Neuron (in vitro differentiated cells): ENCODE data around the gene RPRD1B.

Experiments
- H2AFZ ChIP-seq: one replicate; pipeline ENCODE4 v1.6.1; 2013; ENCODE audit warnings: low read depth, mild to moderate bottlenecking, inconsistent platforms, low read length, moderate library complexity
- H3K27me3 ChIP-seq: one replicate; pipeline ENCODE4 v1.6.1; 2013; ENCODE audit warnings: low read length; ENCODE audit not compliant: insufficient read depth
- H3K36me3 ChIP-seq: one replicate; pipeline ENCODE4 v1.6.1; 2013; ENCODE audit warnings: low read length; ENCODE audit not compliant: insufficient read depth
- H3K4me1 ChIP-seq: one replicate; pipeline ENCODE4 v1.6.1; 2013; ENCODE audit warnings: low read length; ENCODE audit not compliant: insufficient read depth
- H3K4me3 ChIP-seq: 2 replicates; pipeline ENCODE4 v1.5.1; 2013; ENCODE audit warnings: mild to moderate bottlenecking, low read length, moderate library complexity
- H3K9me3 ChIP-seq: one replicate; pipeline ENCODE4 v1.6.1; 2013; ENCODE audit warnings: low read length

Gene RPRD1B

GRCh38 chr20:38117635-38118034, 84.1 kb downstream of the RPRD1B start:
- H3K4me1 ChIP-seq = no peaks in the 10 kb centered on the region
- H2AFZ ChIP-seq = no peak overlapping the region
- H3K27me3 ChIP-seq = no peaks in the 10 kb centered on the region
- H3K9me3 ChIP-seq = no peaks in the 10 kb centered on the region
- H3K36me3 ChIP-seq = no peaks in the 10 kb centered on the region
- H3K4me3 ChIP-seq = no peak overlapping the region

DNA sequence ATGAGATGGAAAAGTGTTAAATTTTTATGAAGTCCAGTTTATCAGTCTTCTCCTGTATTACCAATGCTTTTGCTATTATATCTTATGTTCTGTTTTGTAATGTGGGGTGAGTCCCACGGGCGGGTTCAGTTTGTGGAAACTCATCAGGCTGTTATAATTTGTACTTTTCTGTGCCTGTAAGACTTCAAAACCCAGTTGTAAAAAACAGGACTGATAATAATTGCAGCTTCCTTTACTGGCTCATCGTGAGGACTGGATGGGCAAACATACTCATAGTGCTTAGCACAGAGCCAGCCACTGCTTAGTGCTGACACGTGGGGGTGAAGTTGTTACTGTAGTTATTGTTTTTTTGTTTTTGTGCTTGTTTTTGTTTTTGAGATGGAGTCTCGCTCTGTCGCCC, 85.9 kb downstream of the RPRD1B start:
- no peaks in the 10 kb centered on the region for H3K36me3 ChIP-seq
- H3K9me3 ChIP-seq = no peaks in the 10 kb centered on the region
- H3K27me3 ChIP-seq = no peaks in the 10 kb centered on the region
- H3K4me3 ChIP-seq = no peak overlapping the region
- no peaks in the 10 kb centered on the region for H3K4me1 ChIP-seq
- no peak overlapping the region for H2AFZ ChIP-seq

DNA sequence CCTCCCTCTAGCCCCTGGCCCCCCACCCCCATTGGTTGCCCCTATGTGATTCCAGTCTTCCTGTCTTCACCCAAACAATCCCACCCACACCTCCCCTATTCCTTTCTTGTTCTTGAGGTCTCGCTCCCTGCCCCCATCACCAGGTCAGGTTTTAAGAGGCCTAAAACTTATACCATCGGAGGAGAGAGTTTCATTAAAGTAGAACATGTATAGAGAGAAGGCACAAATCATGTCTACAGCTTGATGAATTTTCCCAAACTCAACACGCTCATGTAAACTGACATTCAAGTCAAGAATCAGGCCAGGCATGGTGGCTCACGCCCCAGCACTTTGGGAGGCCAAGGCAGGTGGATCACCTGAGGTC, 87.1 kb downstream of the RPRD1B start:
- Histone ChIP-seq H3K4me3 (no peak overlapping the region), H3K4me1 (no peaks in the 10 kb centered on the region), H3K36me3 (no peaks in the 10 kb centered on the region), H3K9me3 (no peaks in the 10 kb centered on the region), H2AFZ (no peak overlapping the region), H3K27me3 (no peaks in the 10 kb centered on the region)

- no peak overlapping the region for H3K4me3 ChIP-seq
- H3K36me3 ChIP-seq = no peaks in the 10 kb centered on the region
- no peaks in the 10 kb centered on the region for H3K27me3 ChIP-seq
- no peak overlapping the region for H2AFZ ChIP-seq
- H3K4me1 ChIP-seq = no peaks in the 10 kb centered on the region
- no peaks in the 10 kb centered on the region for H3K9me3 ChIP-seq
Observed at GRCh38 chr20:38121741-38122140, 88.2 kb downstream of the RPRD1B start.

- Histone ChIP-seq H3K36me3 (no peaks in the 10 kb centered on the region), H3K9me3 (no peaks in the 10 kb centered on the region), H3K4me3 (no peak overlapping the region), H3K4me1 (no peaks in the 10 kb centered on the region), H3K27me3 (no peaks in the 10 kb centered on the region), H2AFZ (no peak overlapping the region)
Observed at GRCh38 chr20:38123021-38123587, 89.6 kb downstream of the RPRD1B start.

- Histone ChIP-seq H3K9me3 (no peaks in the 10 kb centered on the region), H3K4me3 (no peak overlapping the region), H2AFZ (no peak overlapping the region), H3K4me1 (no peaks in the 10 kb centered on the region), H3K27me3 (no peaks in the 10 kb centered on the region), H3K36me3 (no peaks in the 10 kb centered on the region)
Observed at GRCh38 chr20:38125157-38126056, 91.9 kb downstream of the RPRD1B start.

GRCh38 chr20:38126146-38126921, 92.8 kb downstream of the RPRD1B start:
- Histone ChIP-seq H2AFZ (no peak overlapping the region), H3K9me3 (no peaks in the 10 kb centered on the region), H3K4me3 (no peak overlapping the region), H3K27me3 (no peaks in the 10 kb centered on the region), H3K36me3 (no peaks in the 10 kb centered on the region), H3K4me1 (no peaks in the 10 kb centered on the region)

DNA sequence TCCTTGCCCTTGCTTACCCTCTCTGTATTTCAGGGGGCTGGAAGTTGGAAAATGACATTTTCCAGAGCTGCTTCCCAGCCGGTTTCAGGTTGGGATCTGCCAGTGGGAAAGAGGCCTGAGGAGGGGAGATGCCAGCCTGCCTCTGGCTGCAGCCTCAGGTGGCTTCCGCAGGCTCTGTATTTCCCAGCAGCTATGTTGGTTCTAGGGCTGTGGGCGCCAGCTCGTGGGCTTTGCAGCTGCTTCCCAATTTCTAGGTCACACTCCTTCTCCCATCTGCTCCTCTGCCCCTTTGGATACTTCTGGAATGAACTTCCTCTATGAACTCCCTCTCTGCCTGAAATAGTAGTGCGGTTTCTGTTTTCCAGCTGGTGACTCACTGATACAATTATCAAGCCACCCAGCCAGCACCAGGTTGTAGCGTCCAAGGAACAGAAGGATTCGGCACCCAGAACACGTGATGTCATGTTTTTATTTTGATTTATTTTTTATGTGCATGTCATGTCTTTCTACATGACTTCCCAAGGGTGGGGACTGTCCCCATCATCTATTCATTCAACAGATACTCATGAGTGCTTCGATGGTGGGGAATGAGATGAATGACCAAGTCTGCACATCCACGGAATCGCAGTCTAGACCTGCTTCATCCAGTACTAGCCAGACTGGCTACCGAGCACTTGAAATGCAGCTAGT, 93.5 kb downstream of the RPRD1B start:
- Histone ChIP-seq H3K4me3 (no peak overlapping the region), H3K4me1 (no peaks in the 10 kb centered on the region), H3K36me3 (no peaks in the 10 kb centered on the region), H3K9me3 (no peaks in the 10 kb centered on the region), H3K27me3 (no peaks in the 10 kb centered on the region), H2AFZ (no peak overlapping the region)

DNA sequence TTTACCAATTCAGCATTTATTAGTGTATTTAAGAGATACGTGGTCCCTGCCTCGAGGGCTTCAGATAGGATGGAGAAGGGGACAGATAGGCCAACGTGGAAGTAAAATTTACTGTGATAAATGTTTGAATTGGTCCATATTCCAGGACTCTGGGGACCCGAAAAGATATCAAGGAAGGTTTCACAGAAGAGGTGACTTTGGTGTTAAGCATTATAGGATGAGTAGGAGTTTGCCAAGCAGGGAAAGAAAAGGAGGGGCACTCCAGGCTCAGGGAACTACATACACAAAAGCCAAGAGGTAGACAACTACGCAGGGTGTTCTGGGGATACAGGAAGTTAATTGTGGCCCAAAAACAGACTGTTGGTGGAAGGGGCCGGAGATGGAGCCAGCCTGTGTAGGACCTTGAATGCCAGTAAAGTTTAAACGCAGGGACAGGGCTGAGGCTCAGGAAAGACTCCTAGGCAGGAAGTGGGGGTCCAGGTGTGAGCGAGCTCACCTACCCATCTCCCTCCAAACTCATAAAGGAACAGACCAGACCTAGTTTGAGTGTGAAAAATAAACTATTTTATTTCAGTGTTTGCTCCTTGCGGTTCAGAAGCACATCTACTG, 94.5 kb downstream of the RPRD1B start:
- H3K4me3 ChIP-seq = no peak overlapping the region

DNA sequence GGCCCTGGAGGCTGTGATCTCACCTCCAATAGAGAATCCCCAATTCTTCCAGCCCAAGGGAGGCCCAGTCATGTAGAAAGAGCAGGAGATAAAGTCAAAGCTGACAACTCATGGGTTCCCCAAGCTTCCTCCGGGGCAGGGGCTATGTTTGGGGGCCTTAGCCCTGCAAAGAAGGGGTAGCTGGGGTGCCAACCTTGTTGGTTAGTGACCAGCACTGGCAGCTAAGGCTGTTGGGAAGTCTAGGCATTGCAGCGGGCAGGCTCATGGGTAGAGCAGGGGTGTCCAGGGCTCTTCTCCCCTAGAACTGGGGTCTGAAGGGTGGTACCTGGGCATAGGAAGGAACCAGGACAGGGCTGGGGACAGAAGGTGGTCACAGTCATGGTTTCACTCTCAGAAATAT, 95.1 kb downstream of the RPRD1B start:
- Histone ChIP-seq H3K4me1 (no peaks in the 10 kb centered on the region), H3K27me3 (no peaks in the 10 kb centered on the region), H3K9me3 (no peaks in the 10 kb centered on the region), H3K4me3 (no peak overlapping the region), H2AFZ (no peak overlapping the region), H3K36me3 (no peaks in the 10 kb centered on the region)

More for the DNA sequence above, 94.5 kb downstream of the RPRD1B start:
- Histone ChIP-seq H3K4me1 (no peaks in the 10 kb centered on the region), H3K36me3 (no peaks in the 10 kb centered on the region), H2AFZ (no peak overlapping the region), H3K27me3 (no peaks in the 10 kb centered on the region), H3K9me3 (no peaks in the 10 kb centered on the region)

GRCh38 chr20:38129248-38129865, 95.8 kb downstream of the RPRD1B start:
- Histone ChIP-seq H3K4me3 (no peak overlapping the region), H2AFZ (no peak overlapping the region), H3K9me3 (no peaks in the 10 kb centered on the region), H3K4me1 (no peaks in the 10 kb centered on the region), H3K36me3 (no peaks in the 10 kb centered on the region), H3K27me3 (no peaks in the 10 kb centered on the region)

DNA sequence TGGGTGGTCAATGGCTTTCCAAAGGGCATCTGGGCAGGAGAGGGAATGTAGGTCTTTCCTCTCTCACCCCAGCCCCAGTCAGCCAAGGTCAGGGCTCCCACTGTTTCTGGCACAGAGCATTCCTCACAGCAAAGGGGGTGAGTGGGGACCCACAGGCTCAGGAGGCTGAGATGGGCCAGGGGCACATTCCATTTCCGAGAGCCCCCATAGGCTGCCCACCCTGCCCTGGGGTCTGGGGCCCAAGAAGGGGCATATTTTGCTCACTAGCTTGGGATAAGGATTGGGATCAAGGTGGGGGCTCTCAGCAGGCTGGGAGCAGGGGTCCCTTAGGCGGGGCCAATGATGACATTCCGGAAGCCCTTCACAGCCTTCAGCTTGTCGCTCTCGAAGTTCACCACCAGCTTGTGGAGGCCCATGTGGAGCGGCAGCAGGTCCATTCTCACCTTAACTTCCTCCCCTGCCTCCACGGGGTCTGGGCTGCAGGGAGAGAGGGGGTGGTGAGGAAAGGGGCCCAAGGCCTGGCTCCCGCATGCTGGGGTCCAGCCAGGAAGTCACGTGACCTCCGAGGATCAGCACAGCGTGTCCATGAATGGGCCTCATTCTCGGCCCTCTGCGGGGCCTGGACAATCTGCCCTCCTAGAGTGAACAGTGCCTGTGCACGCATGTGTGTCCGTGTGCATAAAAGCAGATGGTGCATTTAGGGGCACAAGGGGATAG, 96.5 kb downstream of the RPRD1B start:
- Histone ChIP-seq H3K9me3 (no peaks in the 10 kb centered on the region), H3K36me3 (no peaks in the 10 kb centered on the region), H3K27me3 (no peaks in the 10 kb centered on the region), H2AFZ (no peak overlapping the region), H3K4me3 (no peak overlapping the region), H3K4me1 (no peaks in the 10 kb centered on the region)
